B cell (primary cell): ENCODE results near the gene RERE. TPM values are rescaled to one million over a fixed set of nuclear protein-coding genes. Genes with fewer than 3 reads are reported as not detected.
A peak's percentile ranks its signal among the peaks of the same experiment; 100 is the strongest.

Experiments
- ATAC-seq: fragments of 200-7000 bp; cut with Tn5 transposase; one replicate; pipeline ENCODE4 v1.10.0; 2021; ENCODE audit warnings: low read depth, mild to moderate bottlenecking, moderate number of reproducible peaks, moderate library complexity
- CTCF ChIA-PET: fragments of 350-600 bp; sonication (Branson Sonifier 250); formaldehyde crosslinking; loops from one replicate; lab custom pipeline; 2021; ENCODE audit warnings: antibody characterized with exemption, inconsistent platforms; lab: Charles Lee
- POLR2A ChIA-PET: fragments of 350-600 bp; sonication (Branson Sonifier 250); formaldehyde crosslinking; loops from one replicate; lab custom pipeline; 2021; ENCODE audit warnings: antibody characterized with exemption; lab: Charles Lee
- DNase-seq: peaks from one replicate; pipeline ENCODE4 v3.0.0; 2013
- H2AFZ ChIP-seq: 2 replicates; pipeline ENCODE4 v1.6.1; 2012; ENCODE audit warnings: mild to moderate bottlenecking, low read depth, low read length; ENCODE audit not compliant: insufficient read depth, poor library complexity, severe bottlenecking
- H3K27ac ChIP-seq, 2 donors: 1 replicate in 1 of 2; 2 replicates in 1 of 2; pipeline ENCODE4 v1.5.1; 2012 to 2013; ENCODE audit warnings: low read length in 2 of 2, mild to moderate bottlenecking in 2 of 2, moderate library complexity in 1 of 2
- H3K27me3 ChIP-seq, 4 experiments: fragments of 200-600 bp in 1 of 4; sonication (generic) in 1 of 4; replicated peaks in 1 of 4; 1 replicate in 2 of 4; 2 replicates in 2 of 4; pipeline versions ENCODE4 v1.6.1 to v1.7.0; 2013 to 2016; ENCODE audit warnings: low read length in 3 of 4, mild to moderate bottlenecking in 2 of 4, mixed read lengths in 1 of 4, moderate library complexity in 1 of 4; ENCODE audit not compliant: insufficient read depth in 4 of 4, control insufficient read depth in 3 of 4; ENCODE audit errors: control extremely low read depth in 1 of 4
- H3K36me3 ChIP-seq, 2 experiments: replicated peaks in 1 of 2; 1 replicate in 1 of 2; 2 replicates in 1 of 2; pipeline versions ENCODE4 v1.6.1 to v1.7.1; 2013; ENCODE audit warnings: low read length in 1 of 2; ENCODE audit not compliant: insufficient read depth in 2 of 2, control insufficient read depth in 1 of 2; ENCODE audit errors: control extremely low read depth in 1 of 2, extremely low read depth in 1 of 2
- H3K4me1 ChIP-seq, 2 donors: fragments of 200-600 bp in 1 of 2; sonication (generic) in 1 of 2; 1 replicate in 1 of 2; 2 replicates in 1 of 2; pipeline versions ENCODE4 v1.5.1 to v1.6.1; 2013 to 2017; ENCODE audit warnings: low read length in 2 of 2; ENCODE audit not compliant: control insufficient read depth in 2 of 2, insufficient read depth in 2 of 2
- H3K4me2 ChIP-seq: replicated peaks from 2 replicates; pipeline ENCODE3; 2012; ENCODE audit warnings: mild to moderate bottlenecking, low read depth, low read length; ENCODE audit not compliant: poor library complexity, severe bottlenecking
- H3K4me3 ChIP-seq, 5 experiments: fragments of 200-600 bp in 1 of 5; sonication (generic) in 1 of 5; 1 replicate in 3 of 5; 2 replicates in 2 of 5; pipeline versions ENCODE4 v1.5.1 to v1.7.0; 2011 to 2016; ENCODE audit warnings: low read length in 4 of 5, mild to moderate bottlenecking in 4 of 5, low read depth in 2 of 5, control low read depth in 1 of 5, moderate library complexity in 1 of 5; ENCODE audit not compliant: insufficient read depth in 1 of 5; ENCODE audit errors: control extremely low read depth in 1 of 5, extremely low read depth in 1 of 5
- H3K79me2 ChIP-seq: fragments of 200-600 bp; sonication (generic); one replicate; pipeline ENCODE4 v1.6.0; 2016; ENCODE audit warnings: low read length; ENCODE audit not compliant: control insufficient read depth, insufficient read depth
- H3K9ac ChIP-seq: fragments of 200-600 bp; sonication (generic); 2 replicates; pipeline ENCODE4 v1.6.1; 2017; ENCODE audit warnings: mild to moderate bottlenecking, low read length, moderate library complexity
- H3K9me3 ChIP-seq, 3 donors: one replicate each; pipeline versions ENCODE4 v1.6.1 to v1.7.1; 2013; ENCODE audit warnings: low read length in 2 of 3; ENCODE audit not compliant: control insufficient read depth in 2 of 3, insufficient read depth in 1 of 3; ENCODE audit errors: control extremely low read depth in 1 of 3
- H4K20me1 ChIP-seq: 2 replicates; pipeline ENCODE4 v1.6.0; 2012; ENCODE audit warnings: mild to moderate bottlenecking, low read length; ENCODE audit not compliant: insufficient read depth, control insufficient read depth, poor library complexity, severe bottlenecking
- H3K27ac Mint-ChIP-seq: one replicate; pipeline ENCODE4 v1.8.0; 2021; ENCODE audit warnings: mixed read lengths
- H3K27me3 Mint-ChIP-seq: one replicate; pipeline ENCODE4 v1.8.0; 2021; ENCODE audit warnings: mixed read lengths
- H3K4me1 Mint-ChIP-seq: one replicate; pipeline ENCODE4 v1.8.0; 2021; ENCODE audit warnings: mixed read lengths
- H3K4me3 Mint-ChIP-seq: one replicate; pipeline ENCODE4 v1.8.0; 2021; ENCODE audit warnings: mixed read lengths
- H3K9me3 Mint-ChIP-seq: one replicate; pipeline ENCODE4 v1.8.0; 2022; ENCODE audit warnings: mixed read lengths; ENCODE audit not compliant: insufficient read depth
- CTCF ChIP-seq: fragments of 200-600 bp; IDR thresholded peaks from one replicate; pipeline ENCODE4 v1.8.0; 2022; ENCODE audit warnings: antibody characterized with exemption, mild to moderate bottlenecking
- EZH2 ChIP-seq: IDR thresholded peaks from 2 replicates; pipeline ENCODE4 v1.6.1; 2012; ENCODE audit warnings: borderline replicate concordance, low read depth, mild to moderate bottlenecking, moderate library complexity, low read length; ENCODE audit not compliant: insufficient read depth, poor library complexity, severe bottlenecking
- WGBS: methylation state at CpG from one replicate; pipeline ENCODE4 v1.1.5; 2013; ENCODE audit warnings: missing lambda C conversion rate; ENCODE audit not compliant: insufficient coverage; 5-methylcytosine and 5-hydroxymethylcytosine counted together
- intact Hi-C: fragments of 100-400 bp; cut with micrococcal nuclease; formaldehyde crosslinking; loops from one replicate; pipeline ENCODE4 v1.10.0; 2022
- polyA plus RNA-seq: library from polyadenylated mRNA; depleted of rRNA; stranded (reverse); fragments of >200 nt; gene quantifications from 2 replicates; pipeline ENCODE4 v1.2.3, GENCODE V29; 2012
- total RNA-seq, 2 donors: library from RNA; stranded (reverse); fragments of 120-200 nt in 1 of 2; gene quantifications; 1 replicate in 1 of 2; 2 replicates in 1 of 2; pipeline versions ENCODE4 v1.2.3 to v1.2.4, GENCODE V29; 2013 to 2022

The RERE gene
- total and polyA plus RNA-seq, 2 donors (not counting 1 experiment from before 2014, with no cell fraction given): 27.3 to 132 TPM

GRCh38 chr1:8431019-8431418, 386.4 kb downstream of the RERE start:
- no peak overlapping the region for H2AFZ ChIP-seq
- Mint-ChIP-seq H3K4me3 (peak overlapping the region; percentile 49), H3K9me3 (no peaks in the 10 kb centered on the region), H3K27ac (peak overlapping the region; percentile 90), H3K4me1 (peaks cover 86% of the 10 kb centered on the region), H3K27me3 (no peaks in the 10 kb centered on the region)
- H4K20me1 ChIP-seq: no peaks in the 10 kb centered on the region
- peak overlapping the region; percentile 43 to 78 for H3K27ac ChIP-seq
- no peaks in the 10 kb centered on the region for H3K9me3 ChIP-seq
- ChIA-PET CTCF (interaction anchor here (0.6 to 3.7 kb wide), 13 partner anchors 11 to 294 kb away, joined by 3 to 26 read pairs (median 4); no protein-coding TSS in a partner anchor), POLR2A (no interaction called here)
- no peak overlapping the region for H3K9ac ChIP-seq
- ATAC-seq (peak; percentile 28), DNase-seq (peak; percentile 71)
- no peak overlapping the region for H3K4me3 ChIP-seq
- no peaks in the 10 kb centered on the region for H3K36me3 ChIP-seq
- peak; percentile 52 for TF ChIP-seq CTCF
- no peak for TF ChIP-seq EZH2
- no peaks in the 10 kb centered on the region for H3K27me3 ChIP-seq
- 7% methylated on average over 3 of the region's 8 CpGs for WGBS
- peaks cover 64 to 79% of the 10 kb centered on the region in 2 donors for H3K4me1 ChIP-seq
- H3K79me2 ChIP-seq: peaks cover 63% of the 10 kb centered on the region
- intact Hi-C loops: no loop called here
- peak overlapping the region; percentile 51 for H3K4me2 ChIP-seq

GRCh38 chr1:8430476-8430875, 387.0 kb downstream of the RERE start:
- H3K27ac ChIP-seq: peak overlapping the region; percentile 43 to 78
- POLR2A ChIA-PET: no interaction called here
- no peak for TF ChIP-seq EZH2
- no peak for TF ChIP-seq CTCF
- DNase-seq: no peak
- no peak overlapping the region for H2AFZ ChIP-seq
- peaks cover 63% of the 10 kb centered on the region for H3K79me2 ChIP-seq
- Mint-ChIP-seq H3K4me1 (peaks cover 86% of the 10 kb centered on the region), H3K4me3 (peak overlapping the region; percentile 49), H3K27me3 (no peaks in the 10 kb centered on the region), H3K9me3 (no peaks in the 10 kb centered on the region), H3K27ac (peak overlapping the region; percentile 90)
- no peaks in the 10 kb centered on the region for H3K27me3 ChIP-seq
- no peak for ATAC-seq
- CTCF ChIA-PET: interaction anchor here (0.6 to 3.7 kb wide), 6 partner anchors 12 to 108 kb away, joined by 3 to 26 read pairs (median 5); no protein-coding TSS in a partner anchor
- 14% methylated on average over 1 of the region's 2 CpGs for WGBS
- peak overlapping the region; percentile 51 for H3K4me2 ChIP-seq
- no peak overlapping the region for H3K9ac ChIP-seq
- intact Hi-C loops: no loop called here
- H3K36me3 ChIP-seq: no peaks in the 10 kb centered on the region
- H3K4me3 ChIP-seq: no peak overlapping the region
- H3K4me1 ChIP-seq: peaks cover 64 to 79% of the 10 kb centered on the region in 2 donors
- H4K20me1 ChIP-seq: no peaks in the 10 kb centered on the region
- no peaks in the 10 kb centered on the region for H3K9me3 ChIP-seq
